Measurements from ENCODE around the gene ZNF598. TPM values are rescaled to one million over a fixed set of nuclear protein-coding genes. Genes with fewer than 3 reads are reported as not detected.
"Not testable (repeated sequence)": the region's sequence is repeated elsewhere in the genome, so short reads cannot be mapped to it uniquely, and the experiment has no call there.

The ZNF598 gene
- total RNA-seq, 1 donor from 2014 or later, result 83.3 TPM

DNA sequence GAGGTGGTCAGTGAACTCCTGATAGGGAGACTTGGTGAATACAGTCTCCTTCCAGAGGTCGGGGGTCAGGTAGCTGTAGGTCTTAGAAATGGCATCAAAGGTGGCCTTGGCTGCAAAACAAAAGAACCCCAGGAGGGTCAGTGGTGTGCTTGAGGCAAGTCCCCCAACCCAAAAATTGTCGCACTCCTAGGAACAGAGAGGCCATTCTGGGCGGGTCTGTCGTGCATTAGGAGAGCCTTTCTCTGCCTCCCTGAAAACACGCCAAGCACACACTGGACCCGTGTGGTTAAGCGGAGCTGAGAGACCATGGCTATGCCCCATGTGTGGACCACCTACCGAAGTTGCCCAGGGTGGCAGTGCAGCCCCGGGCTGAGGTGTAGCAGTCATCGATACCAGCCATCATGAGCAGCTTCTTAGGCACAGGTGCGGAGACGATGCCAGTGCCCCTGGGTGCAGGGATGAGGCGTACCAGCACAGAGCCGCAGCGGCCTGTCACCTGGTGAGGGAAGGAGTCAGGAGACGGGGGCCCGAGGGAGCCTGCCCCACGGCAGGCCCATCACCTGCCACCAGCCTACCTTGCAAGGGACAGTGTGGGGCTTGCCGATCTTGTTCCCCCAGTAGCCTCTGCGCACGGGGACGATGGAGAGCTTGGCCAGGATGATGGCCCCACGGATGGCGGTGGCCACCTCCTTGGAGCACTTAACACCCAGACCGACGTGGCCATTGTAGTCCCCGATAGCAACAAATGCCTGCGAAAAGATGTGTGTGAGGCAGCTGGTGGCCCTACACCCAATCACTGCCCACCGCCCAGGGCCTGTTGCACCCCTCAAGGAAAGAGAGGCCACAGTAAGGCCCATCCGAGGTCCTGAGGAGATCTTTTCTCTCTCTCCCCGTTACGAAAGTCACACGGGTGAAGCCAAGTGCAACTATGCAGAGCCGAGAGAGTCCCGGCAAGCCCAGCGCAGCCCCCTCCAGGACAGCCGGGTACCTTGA lies 47.2 kb downstream of the ZNF598 start:
- peaks cover 32% of the 10 kb centered on the region for H3K4me1 Mint-ChIP-seq (ENCODE audit: low read depth)
- peak overlapping the region; percentile 71 for H3K27ac Mint-ChIP-seq
- intact Hi-C loops (cut with micrococcal nuclease); H3K9me3 Mint-ChIP-seq; DNase-seq (ENCODE audit: low spot score); H3K27me3 Mint-ChIP-seq (ENCODE audit: low read depth): not testable (repeated sequence)
- peak overlapping the region; percentile 98 for H3K4me3 Mint-ChIP-seq (ENCODE audit: low read depth)
- peaks cover 56% of the 10 kb centered on the region for H3K36me3 Mint-ChIP-seq (ENCODE audit: low read depth)

DNA sequence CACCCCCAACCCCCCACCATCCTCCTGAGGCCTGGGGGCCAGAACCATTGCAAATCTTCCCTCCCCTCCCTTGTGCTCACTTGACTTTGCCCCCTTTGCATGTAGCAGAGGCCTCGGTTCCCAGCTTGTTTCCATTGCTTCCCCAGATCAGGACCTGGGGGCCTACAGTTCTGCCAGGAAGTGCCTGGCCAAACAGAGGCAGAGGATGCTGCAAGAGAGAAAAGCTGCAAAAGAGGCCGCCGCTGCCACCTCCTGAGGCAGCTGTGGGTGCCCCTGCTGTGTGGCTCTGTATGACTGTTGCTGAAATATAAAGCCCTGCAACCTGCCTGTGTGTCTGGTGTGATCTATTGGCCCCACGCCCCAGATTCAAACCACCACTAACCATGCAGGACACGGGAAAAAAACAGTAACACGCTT lies 48.0 kb downstream of the ZNF598 start:
- H3K4me1 Mint-ChIP-seq (ENCODE audit: low read depth), result peaks cover 32% of the 10 kb centered on the region
- DNase-seq (ENCODE audit: low spot score), result no peak
- H3K27me3 Mint-ChIP-seq (ENCODE audit: low read depth), result no peaks in the 10 kb centered on the region
- H3K36me3 Mint-ChIP-seq (ENCODE audit: low read depth), result peaks cover 56% of the 10 kb centered on the region
- peak overlapping the region; percentile 98 for H3K4me3 Mint-ChIP-seq (ENCODE audit: low read depth)
- intact Hi-C loops (cut with micrococcal nuclease), result no loop called here
- peak overlapping the region; percentile 71 for H3K27ac Mint-ChIP-seq
- no peaks in the 10 kb centered on the region for H3K9me3 Mint-ChIP-seq

DNA sequence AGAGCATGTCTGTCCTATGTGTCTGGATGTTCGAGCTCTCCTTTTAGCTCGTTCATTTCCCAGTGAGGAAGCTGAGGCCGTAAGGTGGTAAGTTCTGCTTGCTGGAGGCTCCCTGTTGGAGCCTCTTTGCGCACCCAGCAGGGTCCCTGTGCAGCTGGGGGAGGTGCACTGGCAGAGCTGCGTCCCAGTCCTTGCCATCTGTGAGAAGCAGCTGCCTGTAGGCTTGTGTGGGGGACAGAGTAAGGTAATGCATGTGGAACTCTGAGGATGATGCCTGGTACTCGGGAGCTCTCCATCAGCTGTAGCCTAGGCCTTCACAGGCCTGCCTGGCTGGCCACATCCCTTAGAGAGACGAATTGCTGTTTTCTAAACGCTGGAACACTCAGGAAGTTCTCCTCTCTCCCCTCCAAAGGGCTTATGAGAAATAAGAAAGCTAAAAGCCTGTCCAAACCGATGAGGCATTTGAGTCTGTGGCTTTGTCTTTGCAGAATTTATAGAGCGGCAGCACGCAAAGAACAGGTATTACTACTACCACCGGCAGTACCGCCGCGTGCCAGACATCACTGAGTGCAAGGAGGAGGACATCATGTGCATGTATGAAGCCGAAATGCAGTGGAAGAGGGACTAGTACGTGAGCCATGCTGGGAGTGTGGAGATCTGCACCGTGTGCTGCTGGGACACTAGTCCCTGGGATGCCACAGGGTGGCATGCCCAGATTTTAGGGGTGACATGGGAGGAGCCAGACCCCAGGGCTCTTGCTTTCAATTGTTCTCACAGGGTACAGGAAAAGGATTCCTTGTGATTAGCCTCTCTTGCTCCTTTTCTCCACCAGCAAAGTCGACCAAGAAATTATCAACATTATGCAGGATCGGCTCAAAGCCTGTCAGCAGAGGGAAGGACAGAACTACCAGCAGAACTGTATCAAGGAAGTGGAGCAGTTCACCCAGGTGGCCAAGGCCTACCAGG lies 48.7 kb downstream of the ZNF598 start:
- Mint-ChIP-seq H3K9me3 (no peaks in the 10 kb centered on the region), H3K4me3 (ENCODE audit: low read depth) (peak overlapping the region; percentile 95), H3K27me3 (ENCODE audit: low read depth) (no peaks in the 10 kb centered on the region), H3K4me1 (ENCODE audit: low read depth) (peaks cover 32% of the 10 kb centered on the region), H3K27ac (peak overlapping the region; percentile 89), H3K36me3 (ENCODE audit: low read depth) (peaks cover 56% of the 10 kb centered on the region)
- intact Hi-C loops (cut with micrococcal nuclease), result no loop called here
- no peak for DNase-seq (ENCODE audit: low spot score)

DNA sequence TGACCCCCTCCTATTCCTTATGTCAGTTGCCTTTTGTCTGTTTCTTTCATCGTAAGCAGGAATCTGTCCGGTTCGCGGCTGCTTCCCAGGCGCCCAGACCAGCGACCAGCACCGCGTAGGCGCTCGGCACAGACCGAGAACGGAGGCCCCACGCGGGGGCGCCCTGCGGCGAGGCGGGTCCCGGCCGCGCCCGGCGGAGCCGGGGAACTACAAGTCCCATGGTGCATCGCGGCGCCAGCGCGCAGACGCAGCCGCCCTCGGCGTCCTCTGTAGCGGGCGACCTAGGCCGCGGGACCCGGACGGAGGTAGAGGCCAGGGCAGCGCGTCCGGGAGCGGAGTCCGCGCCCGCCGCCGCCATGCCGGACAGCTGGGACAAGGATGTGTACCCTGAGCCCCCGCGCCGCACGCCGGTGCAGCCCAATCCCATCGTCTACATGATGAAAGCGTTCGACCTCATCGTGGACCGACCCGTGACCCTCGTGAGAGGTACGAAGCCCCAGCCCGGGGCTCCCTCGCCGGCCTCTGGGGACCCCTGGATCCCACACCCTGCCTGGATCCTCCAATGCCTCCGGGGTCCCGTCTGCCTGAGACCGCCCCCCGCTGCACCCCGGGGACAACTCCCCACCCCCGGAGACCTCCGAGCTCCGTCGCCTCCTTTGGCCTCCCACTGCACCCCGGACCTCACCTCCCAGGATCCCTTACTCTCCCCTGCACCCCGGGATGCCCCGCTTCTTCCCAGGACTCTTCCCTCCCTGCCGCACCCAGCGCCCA lies 50.2 kb downstream of the ZNF598 start, which contains the start of gene NDUFB10:
Gene NDUFB10, plus strand, starts transcription at position 270 of the 771 bp plus-strand sequence. Its CDS starts 87 bp downstream, at position 357.
- Mint-ChIP-seq H3K9me3 (no peaks in the 10 kb centered on the region), H3K27ac (peak within 1 kb of the TSS; percentile 89), H3K4me3 (ENCODE audit: low read depth) (peak within 1 kb of the TSS; percentile 95), H3K27me3 (ENCODE audit: low read depth) (no peaks in the 10 kb centered on the region), H3K4me1 (ENCODE audit: low read depth) (peaks cover 26% of the 10 kb centered on the region), H3K36me3 (ENCODE audit: low read depth) (peaks cover 47% of the 10 kb centered on the region)
- intact Hi-C loops (cut with micrococcal nuclease), result loop anchor here (1.0 kb wide), 2 partner anchors 16 to 177 kb away; partner anchors contain the start of genes MSRB1, NUBP2 and SPSB3
- DNase-seq (ENCODE audit: low spot score), result peak; percentile 91

DNA sequence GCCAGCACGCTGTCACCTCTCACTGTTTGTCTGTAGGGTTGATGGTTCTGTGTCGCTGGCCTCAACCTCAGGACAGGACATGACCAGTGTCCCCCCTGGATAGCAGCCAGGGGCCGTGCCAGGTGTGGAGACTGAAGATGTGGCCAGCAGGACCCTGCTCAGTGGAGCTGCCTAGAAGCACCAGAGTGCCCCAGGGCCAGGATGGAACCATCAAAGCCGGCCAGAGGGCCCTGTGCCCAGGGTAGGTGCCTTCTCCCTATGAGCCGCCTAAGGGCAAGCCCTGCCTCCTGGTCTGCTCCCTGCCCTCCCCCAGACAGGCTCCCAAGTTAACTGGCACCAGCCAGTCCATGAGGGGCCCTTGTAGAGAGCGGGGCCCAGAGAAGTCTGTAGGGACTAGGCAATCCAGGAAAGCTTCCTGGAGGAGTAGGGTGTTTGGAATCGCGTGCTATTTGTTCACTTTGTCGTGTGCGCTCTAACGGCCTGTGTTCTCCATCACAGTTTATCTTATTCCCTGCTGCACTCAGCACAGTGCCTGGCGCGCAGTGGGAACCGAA lies 50.8 kb downstream of the ZNF598 start:
- peaks cover 26% of the 10 kb centered on the region for H3K4me1 Mint-ChIP-seq (ENCODE audit: low read depth)
- no peaks in the 10 kb centered on the region for H3K27me3 Mint-ChIP-seq (ENCODE audit: low read depth)
- intact Hi-C loops (cut with micrococcal nuclease), result loop anchor here (1.0 kb wide), 2 partner anchors 15 to 176 kb away; partner anchors contain the start of genes MSRB1, NUBP2 and SPSB3

DNA sequence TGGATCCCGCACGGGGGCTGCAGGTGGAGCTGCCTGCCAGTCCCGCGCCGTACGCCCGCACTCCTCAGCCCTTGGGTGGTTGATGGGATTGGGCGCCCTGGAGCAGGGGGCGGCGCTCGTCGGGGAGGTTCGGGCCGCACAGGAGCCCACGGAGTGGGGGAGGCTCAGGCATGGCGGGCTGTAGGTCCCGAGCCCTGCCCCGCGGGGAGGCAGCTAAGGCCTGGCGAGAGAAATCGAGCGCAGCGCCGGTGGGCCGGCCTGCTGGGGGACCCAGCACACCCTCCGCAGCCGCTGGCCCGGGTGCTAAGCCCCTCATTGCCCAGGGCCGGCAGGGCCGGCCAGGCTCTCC lies 51.5 kb downstream of the ZNF598 start:
- Mint-ChIP-seq H3K4me1 (ENCODE audit: low read depth) (peaks cover 23% of the 10 kb centered on the region), H3K36me3 (ENCODE audit: low read depth) (peaks cover 34% of the 10 kb centered on the region)
- intact Hi-C loops (cut with micrococcal nuclease); H3K27ac Mint-ChIP-seq; H3K9me3 Mint-ChIP-seq; H3K4me3 Mint-ChIP-seq (ENCODE audit: low read depth); H3K27me3 Mint-ChIP-seq (ENCODE audit: low read depth); DNase-seq (ENCODE audit: low spot score): not testable (repeated sequence)

More for the DNA sequence above, 50.8 kb downstream of the ZNF598 start:
- peak overlapping the region; percentile 95 for H3K4me3 Mint-ChIP-seq (ENCODE audit: low read depth)
- no peaks in the 10 kb centered on the region for H3K9me3 Mint-ChIP-seq
- H3K36me3 Mint-ChIP-seq (ENCODE audit: low read depth), result peaks cover 40% of the 10 kb centered on the region
- no peak overlapping the region for H3K27ac Mint-ChIP-seq
- DNase-seq (ENCODE audit: low spot score), result no peak

DNA sequence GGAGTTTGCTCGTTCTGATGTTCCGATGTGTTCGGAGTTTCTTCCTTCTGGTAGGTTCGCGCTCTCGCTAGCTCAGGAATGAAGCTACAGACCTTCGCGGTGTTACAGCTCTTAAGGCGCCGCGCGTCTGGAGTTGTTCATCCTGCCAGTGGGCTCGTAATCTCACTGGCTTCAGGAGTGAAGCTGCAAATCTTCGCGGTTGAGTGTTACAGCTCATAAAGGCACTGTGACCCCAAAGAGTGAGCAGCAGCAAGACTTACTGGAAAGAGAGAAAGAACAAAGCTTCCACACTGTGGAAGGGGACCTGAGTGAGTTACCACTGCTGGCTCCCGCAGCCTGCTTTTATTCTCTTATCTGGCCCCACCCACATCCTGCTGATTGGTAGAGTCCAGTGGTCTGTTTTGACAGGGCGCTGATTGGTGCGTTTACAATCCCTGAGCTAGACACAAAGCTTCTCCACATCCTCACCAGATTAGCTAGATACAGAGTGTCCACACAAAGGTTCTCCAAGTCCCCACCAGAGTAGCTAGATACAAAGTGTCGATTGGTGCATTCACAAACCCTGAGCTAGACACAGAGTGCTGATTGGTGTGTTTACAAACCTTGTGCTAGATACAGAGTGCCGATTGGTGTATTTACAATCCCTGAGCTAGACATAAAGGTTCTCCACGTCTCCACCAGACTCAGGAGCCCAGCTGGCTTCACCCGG lies 52.0 kb downstream of the ZNF598 start:
- DNase-seq (ENCODE audit: low spot score); H3K27ac Mint-ChIP-seq; H3K9me3 Mint-ChIP-seq; H3K4me3 Mint-ChIP-seq (ENCODE audit: low read depth); H3K27me3 Mint-ChIP-seq (ENCODE audit: low read depth); intact Hi-C loops (cut with micrococcal nuclease): not testable (repeated sequence)
- Mint-ChIP-seq H3K36me3 (ENCODE audit: low read depth) (peaks cover 28% of the 10 kb centered on the region), H3K4me1 (ENCODE audit: low read depth) (peaks cover 23% of the 10 kb centered on the region)

DNA sequence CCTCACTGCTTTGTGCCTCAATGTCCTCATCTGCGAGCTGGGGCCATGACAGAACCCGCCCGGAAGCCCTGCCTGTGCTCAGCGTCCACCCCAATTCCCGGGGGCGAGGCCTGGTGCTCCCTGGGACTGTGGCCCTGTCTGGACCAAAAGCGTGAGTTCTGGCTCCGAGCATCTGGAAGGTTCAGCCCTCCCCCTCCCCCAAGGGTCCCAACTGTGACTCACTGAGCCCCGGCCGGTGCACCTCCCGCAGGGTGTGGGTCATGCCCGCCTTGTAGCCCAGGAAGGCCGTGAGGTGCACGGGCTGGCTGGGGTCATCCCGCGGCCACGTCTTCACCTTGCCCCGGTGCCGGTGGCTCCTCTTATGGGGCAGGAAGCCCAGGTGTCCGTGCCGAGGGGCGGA lies 55.9 kb downstream of the ZNF598 start:
- intact Hi-C loops (cut with micrococcal nuclease), result no loop called here
- no peaks in the 10 kb centered on the region for H3K36me3 Mint-ChIP-seq (ENCODE audit: low read depth)
- H3K4me3 Mint-ChIP-seq (ENCODE audit: low read depth), result no peak overlapping the region
- no peaks in the 10 kb centered on the region for H3K9me3 Mint-ChIP-seq
- H3K27ac Mint-ChIP-seq, result no peak overlapping the region
- peaks cover 5% of the 10 kb centered on the region for H3K4me1 Mint-ChIP-seq (ENCODE audit: low read depth)
- no peak for DNase-seq (ENCODE audit: low spot score)
- no peaks in the 10 kb centered on the region for H3K27me3 Mint-ChIP-seq (ENCODE audit: low read depth)

DNA sequence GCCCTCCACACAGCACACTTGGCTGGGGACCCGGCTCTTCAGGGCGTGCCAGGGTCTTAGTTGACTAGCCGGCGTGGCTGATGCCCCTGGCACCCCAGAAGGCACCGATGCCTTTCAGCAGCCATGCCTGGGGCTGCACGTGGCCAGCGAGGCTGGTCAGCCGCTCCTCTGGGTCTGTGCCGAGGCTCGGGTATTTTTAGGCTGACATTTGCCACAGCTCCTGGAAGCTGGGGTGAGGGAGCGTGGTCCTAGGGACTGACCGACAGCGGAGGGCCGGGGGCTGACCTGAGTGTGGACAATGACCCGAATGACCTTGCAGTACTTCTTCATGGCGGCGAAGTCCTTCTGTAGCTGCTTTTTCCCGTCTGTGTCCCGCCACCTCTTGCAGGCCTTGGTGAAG lies 59.1 kb downstream of the ZNF598 start:
- H3K27ac Mint-ChIP-seq, result no peak overlapping the region
- intact Hi-C loops (cut with micrococcal nuclease), result no loop called here
- H3K4me3 Mint-ChIP-seq (ENCODE audit: low read depth), result no peak overlapping the region
- H3K4me1 Mint-ChIP-seq (ENCODE audit: low read depth), result peaks cover 5% of the 10 kb centered on the region
- H3K36me3 Mint-ChIP-seq (ENCODE audit: low read depth), result no peaks in the 10 kb centered on the region
- DNase-seq (ENCODE audit: low spot score), result no peak
- H3K9me3 Mint-ChIP-seq, result no peaks in the 10 kb centered on the region
- no peaks in the 10 kb centered on the region for H3K27me3 Mint-ChIP-seq (ENCODE audit: low read depth)

DNA sequence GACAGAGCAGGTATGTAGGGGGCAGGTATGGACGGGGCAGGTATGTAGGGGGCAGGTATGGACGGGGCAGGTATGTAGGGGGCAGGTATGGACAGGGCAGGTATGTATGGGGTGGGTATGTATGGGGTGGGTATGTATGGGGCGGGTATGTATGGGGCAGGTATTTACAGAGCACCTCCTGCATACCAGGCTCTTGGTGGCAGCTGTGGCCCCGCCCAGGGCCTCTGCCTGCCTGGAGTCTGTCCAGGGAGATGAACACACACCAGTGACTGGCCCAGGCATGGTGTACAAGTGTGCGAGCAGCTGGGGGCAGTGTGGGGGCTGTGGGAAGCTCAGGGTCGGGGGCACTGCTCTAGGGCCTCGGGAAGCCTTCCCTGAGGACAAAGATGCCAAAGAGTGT lies 59.6 kb downstream of the ZNF598 start:
- Mint-ChIP-seq H3K36me3 (ENCODE audit: low read depth) (no peaks in the 10 kb centered on the region), H3K4me3 (ENCODE audit: low read depth) (no peak overlapping the region), H3K4me1 (ENCODE audit: low read depth) (peaks cover 5% of the 10 kb centered on the region), H3K27ac (no peak overlapping the region), H3K9me3 (no peaks in the 10 kb centered on the region), H3K27me3 (ENCODE audit: low read depth) (no peaks in the 10 kb centered on the region)
- intact Hi-C loops (cut with micrococcal nuclease), result no loop called here
- DNase-seq (ENCODE audit: low spot score), result no peak

DNA sequence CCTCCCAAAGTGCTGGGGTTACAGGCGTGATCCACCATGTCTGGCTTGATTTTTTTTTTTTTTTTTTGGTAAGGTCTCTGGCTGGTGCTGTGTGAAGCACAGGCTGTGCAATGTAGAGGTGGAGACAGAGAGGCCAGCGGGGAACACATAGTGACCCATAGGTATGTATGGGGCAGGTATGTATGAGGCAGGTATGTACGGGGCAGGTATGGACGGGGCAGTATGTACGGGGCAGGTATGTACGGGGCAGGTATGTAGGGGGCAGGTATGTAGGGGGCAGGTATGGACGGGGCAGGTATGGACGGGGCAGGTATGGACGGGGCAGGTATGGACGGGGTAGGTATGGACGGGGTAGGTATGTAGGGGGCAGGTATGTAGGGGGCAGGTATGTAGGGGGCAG lies 60.1 kb downstream of the ZNF598 start:
- Mint-ChIP-seq H3K9me3 (no peaks in the 10 kb centered on the region), H3K4me1 (ENCODE audit: low read depth) (peaks cover 7% of the 10 kb centered on the region), H3K4me3 (ENCODE audit: low read depth) (no peak overlapping the region), H3K27me3 (ENCODE audit: low read depth) (no peaks in the 10 kb centered on the region), H3K27ac (no peak overlapping the region), H3K36me3 (ENCODE audit: low read depth) (no peaks in the 10 kb centered on the region)
- intact Hi-C loops (cut with micrococcal nuclease), result no loop called here
- DNase-seq (ENCODE audit: low spot score), result no peak
